Keratinocyte (primary cell): ENCODE results near the gene KMT2E.

Experiments
- CTCF ChIP-seq, 3 experiments: IDR thresholded peaks in 1 of 3; conservative IDR thresholded peaks in 1 of 3; optimal IDR thresholded peaks in 1 of 3; 2 replicates in 2 of 3; 3 replicates in 1 of 3; pipeline versions ENCODE3 to v1.5.1; 2011; ENCODE audit warnings: low read length in 3 of 3, mild to moderate bottlenecking in 3 of 3, moderate library complexity in 2 of 3, control low read depth in 1 of 3, inconsistent platforms in 1 of 3; ENCODE audit not compliant: insufficient read depth in 2 of 3; ENCODE audit errors: extremely low read depth in 1 of 3
- EZH2 ChIP-seq: IDR thresholded peaks from one replicate; pipeline ENCODE4 v1.6.1; 2012; ENCODE audit warnings: inconsistent platforms, mild to moderate bottlenecking, low read length, moderate library complexity

- TF ChIP-seq CTCF (optimal IDR thresholded peaks at IDR 0.05 in 1 of 3, IDR thresholded peaks at IDR 0.05 in 1 of 3, conservative IDR thresholded peaks at IDR 0.05 in 1 of 3; ENCODE audit: extremely low read depth in 1 of 3, insufficient read depth in 2 of 3, low read length in 3 of 3) (no peak), EZH2 (no peak)
These were observed 82.3 kb downstream of the KMT2E start for GRCh38 chr7:105096306-105096705.
